PC-3 (cell line): ENCODE data around the gene SLC39A6.

ENCODE experiments used
- CTCF ChIP-seq: fragments of 300-600 bp; sonication (generic); conservative IDR thresholded peaks from 2 replicates; pipeline ENCODE4 v1.5.1; 2017; ENCODE audit warnings: antibody characterized with exemption, low read depth, mild to moderate bottlenecking, low read length
- EZH2 ChIP-seq: fragments of 300-600 bp; sonication (generic); IDR thresholded peaks from one replicate; pipeline ENCODE4 v1.6.1; 2017; ENCODE audit warnings: antibody characterized with exemption, mild to moderate bottlenecking, low read length; ENCODE audit not compliant: unreplicated experiment
- EZH2phosphoT487 ChIP-seq: fragments of 300-600 bp; sonication (generic); IDR thresholded peaks from 2 replicates; pipeline ENCODE4 v1.6.1; 2018; ENCODE audit warnings: mild to moderate bottlenecking, antibody characterized with exemption, low read length, borderline replicate concordance

- TF ChIP-seq EZH2: no peak
- TF ChIP-seq CTCF: no peak
- no peak for TF ChIP-seq EZH2phosphoT487
These were observed 62.5 kb downstream of the SLC39A6 start for GRCh38 chr18:36066686-36067054.
